Heart left ventricle (tissue), 13 donors: ENCODE measurements around the gene FBXL14.

Source experiments
- POLR2A ChIP-seq, 2 donors: fragments of 450-650 bp; IDR thresholded peaks; one replicate each; pipeline ENCODE4 v1.6.1; 2017; ENCODE audit warnings: antibody characterized with exemption in 2 of 2, mild to moderate bottlenecking in 2 of 2, moderate library complexity in 2 of 2
- TF ChIP-seq, protein P1 (sequence below), 12 donors: fragments of 200-600 bp; sonication (generic) in 4 of 12; IDR thresholded peaks; one replicate each; pipeline versions ENCODE4 v1.5.0 to v1.8.0; 2018 to 2022; ENCODE audit warnings: antibody characterized with exemption in 12 of 12, mild to moderate bottlenecking in 5 of 12
- donor health status: ischemic (EF 13 %, LVEDD 7.1; RV severe dilation, severe dysfunction).
- donor health status: DM: no; HTN: yes; CAD: no.
- donor health status: DM: no; HTN: no; CAD: no.
- donor health status: ischemic (EF 25% LVEDD 6.9; RV normal size, moderate dysfunction).
- donor health status: ischemic (EF 25% LVEDD 5.7; RV mildly dilated, moderate dysfunction).
- donor health status: ischemic (EF 35%, LVEDD 5.7; RV mildly dilated, moderate dysfunction).
- donor health status: nonischemic (EF 11% LVEDD 7.7; RV severe dilation, severe dysfunction).
- donor health status: DM: yes; HTN: yes; CAD: no.
- donor health status: PGD.
- donor health status: ischemic (EF 29% LVEDD 5.4; RV normal size, mild dysfunction).
- donor health status: nonischemic (EF 23%, LVEDD 6.1; RV moderate dilation, normal function).

DNA sequence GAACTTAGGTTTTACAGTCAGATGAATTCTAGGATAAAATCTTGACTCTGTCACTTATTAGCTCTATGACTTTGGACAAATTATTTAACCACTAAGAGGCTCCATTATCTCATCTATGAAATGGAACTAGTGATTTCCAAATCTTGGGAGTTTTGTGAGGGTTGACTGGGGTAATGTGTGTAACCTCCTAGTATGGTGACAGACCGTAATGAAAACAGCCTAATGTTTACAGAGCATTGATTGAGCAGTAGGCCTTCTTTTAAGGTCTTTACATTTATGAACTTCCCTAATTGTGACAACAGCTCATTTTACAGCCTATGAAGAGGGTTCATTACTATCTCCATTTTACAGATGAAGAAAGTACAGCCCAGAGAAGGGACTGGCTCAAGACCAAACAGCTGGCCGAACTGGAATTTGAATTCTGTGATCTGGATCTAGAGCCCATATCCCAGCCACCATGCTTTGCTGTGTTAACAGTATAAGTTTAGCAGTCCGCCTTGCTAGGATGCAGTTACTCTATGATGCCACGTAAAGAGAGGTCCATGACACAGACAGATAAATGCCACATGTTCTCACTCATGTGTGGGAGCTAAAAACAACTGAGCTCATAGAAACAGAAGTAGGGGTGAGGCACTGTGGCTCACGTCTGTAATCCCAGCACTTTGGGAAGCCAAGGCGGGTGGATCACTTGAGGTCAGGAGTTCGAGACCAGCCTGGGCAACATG is 9.1 kb upstream of the FBXL14 start:
- TF ChIP-seq, protein P1, sequence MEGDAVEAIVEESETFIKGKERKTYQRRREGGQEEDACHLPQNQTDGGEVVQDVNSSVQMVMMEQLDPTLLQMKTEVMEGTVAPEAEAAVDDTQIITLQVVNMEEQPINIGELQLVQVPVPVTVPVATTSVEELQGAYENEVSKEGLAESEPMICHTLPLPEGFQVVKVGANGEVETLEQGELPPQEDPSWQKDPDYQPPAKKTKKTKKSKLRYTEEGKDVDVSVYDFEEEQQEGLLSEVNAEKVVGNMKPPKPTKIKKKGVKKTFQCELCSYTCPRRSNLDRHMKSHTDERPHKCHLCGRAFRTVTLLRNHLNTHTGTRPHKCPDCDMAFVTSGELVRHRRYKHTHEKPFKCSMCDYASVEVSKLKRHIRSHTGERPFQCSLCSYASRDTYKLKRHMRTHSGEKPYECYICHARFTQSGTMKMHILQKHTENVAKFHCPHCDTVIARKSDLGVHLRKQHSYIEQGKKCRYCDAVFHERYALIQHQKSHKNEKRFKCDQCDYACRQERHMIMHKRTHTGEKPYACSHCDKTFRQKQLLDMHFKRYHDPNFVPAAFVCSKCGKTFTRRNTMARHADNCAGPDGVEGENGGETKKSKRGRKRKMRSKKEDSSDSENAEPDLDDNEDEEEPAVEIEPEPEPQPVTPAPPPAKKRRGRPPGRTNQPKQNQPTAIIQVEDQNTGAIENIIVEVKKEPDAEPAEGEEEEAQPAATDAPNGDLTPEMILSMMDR (IDR thresholded peaks at IDR 0.05): no peak
- TF ChIP-seq POLR2A (IDR thresholded peaks at IDR 0.05): no peak
